Measurements from ENCODE around the gene KLHDC10.
"Not testable (repeated sequence)": the region's sequence is repeated elsewhere in the genome, so short reads cannot be mapped to it uniquely, and the experiment has no call there.

The KLHDC10 gene

GRCh38 chr7:130118294-130118693 lies 48.0 kb downstream of the KLHDC10 start:
- DNase-seq (ENCODE audit: low spot score) = no peak

GRCh38 chr7:130118801-130119200 lies 48.5 kb downstream of the KLHDC10 start:
- DNase-seq (ENCODE audit: low spot score) = no peak

GRCh38 chr7:130123501-130123900 lies 53.2 kb downstream of the KLHDC10 start:
- DNase-seq (ENCODE audit: low spot score) = no peak

- DNase-seq (ENCODE audit: low spot score) = no peak
These were observed 54.4 kb downstream of the KLHDC10 start for GRCh38 chr7:130124711-130125110.

- DNase-seq (ENCODE audit: low spot score) = not testable (repeated sequence)
These were observed 56.5 kb downstream of the KLHDC10 start for GRCh38 chr7:130126840-130127239.

- no peak for DNase-seq (ENCODE audit: low spot score)
These were observed 57.1 kb downstream of the KLHDC10 start for GRCh38 chr7:130127404-130127803.

GRCh38 chr7:130127821-130128317 lies 57.5 kb downstream of the KLHDC10 start:
- no peak for DNase-seq (ENCODE audit: low spot score)

- DNase-seq (ENCODE audit: low spot score) = no peak
These were observed 58.7 kb downstream of the KLHDC10 start for GRCh38 chr7:130129011-130129411.

- no peak for DNase-seq (ENCODE audit: low spot score)
These were observed 61.0 kb downstream of the KLHDC10 start for GRCh38 chr7:130131191-130131834.

- no peak for DNase-seq (ENCODE audit: low spot score)
These were observed 61.9 kb downstream of the KLHDC10 start for GRCh38 chr7:130131964-130132875.

- DNase-seq (ENCODE audit: low spot score) = no peak
These were observed 62.9 kb downstream of the KLHDC10 start for GRCh38 chr7:130133029-130133782.

- no peak for DNase-seq (ENCODE audit: low spot score)
These were observed 63.8 kb downstream of the KLHDC10 start for GRCh38 chr7:130134106-130134636.

GRCh38 chr7:130134726-130135125 lies 64.4 kb downstream of the KLHDC10 start:
- no peak for DNase-seq (ENCODE audit: low spot score)

GRCh38 chr7:130135208-130136205 lies 65.2 kb downstream of the KLHDC10 start:
- DNase-seq (ENCODE audit: low spot score) = no peak

GRCh38 chr7:130136579-130137167 lies 66.3 kb downstream of the KLHDC10 start:
- DNase-seq (ENCODE audit: low spot score) = no peak

- no peak for DNase-seq (ENCODE audit: low spot score)
These were observed 66.9 kb downstream of the KLHDC10 start for GRCh38 chr7:130137207-130137606.

- no peak for DNase-seq (ENCODE audit: low spot score)
These were observed 69.0 kb downstream of the KLHDC10 start for GRCh38 chr7:130139193-130139960.

GRCh38 chr7:130140551-130141160 lies 70.3 kb downstream of the KLHDC10 start:
- no peak for DNase-seq (ENCODE audit: low spot score)

Measured in left forelimb (tissue), 1 donor.